ENCODE results near the gene AP4B1.

Gene AP4B1

GRCh38 chr1:113871597-113872113 is 32.9 kb downstream of the AP4B1 start, which contains the start of gene PTPN22:
Gene PTPN22, minus strand, starts transcription at chr1:113871712.
- peak; percentile 70 for DNase-seq (ENCODE audit: extremely low spot score)
- ChIA-PET POLR2A (no interaction called here), CTCF (no interaction called here)
- no peak for TF ChIP-seq CTCF (IDR thresholded peaks at IDR 0.05; ENCODE audit: control extremely low read depth, extremely low read depth, low read depth, missing control alignments)

GRCh38 chr1:113870778-113871177 is 33.8 kb downstream of the AP4B1 start:
- no peak for TF ChIP-seq CTCF (IDR thresholded peaks at IDR 0.05; ENCODE audit: control extremely low read depth, extremely low read depth, low read depth, missing control alignments)
- ChIA-PET POLR2A (interaction anchor here (0.9 kb wide), 1 partner anchor 34 kb away, joined by 3 read pairs; the partner anchor contains the start of genes AP4B1 and DCLRE1B), CTCF (interaction anchor here (1.3 to 2.4 kb wide), 4 partner anchors 11 to 33 kb away, joined by 5 to 13 read pairs (median 10); partner anchors contain the start of genes AP4B1 and DCLRE1B)
- DNase-seq (ENCODE audit: extremely low spot score), result no peak

GRCh38 chr1:113868387-113869083 is 36.1 kb downstream of the AP4B1 start:
- no peak for DNase-seq (ENCODE audit: extremely low spot score)
- ChIA-PET POLR2A (interaction anchor here (0.7 to 1.8 kb wide), 5 partner anchors 9 to 62 kb away, joined by 3 to 26 read pairs (median 5); no protein-coding TSS in a partner anchor), CTCF (interaction anchor here (0.8 to 2.6 kb wide), 10 partner anchors 9 to 795 kb away, joined by 3 to 13 read pairs (median 4); partner anchors contain the start of genes AP4B1, DCLRE1B and LRIG2)
- no peak for TF ChIP-seq CTCF (IDR thresholded peaks at IDR 0.05; ENCODE audit: control extremely low read depth, extremely low read depth, low read depth, missing control alignments)

GRCh38 chr1:113861641-113862040 is 43.0 kb downstream of the AP4B1 start:
- POLR2A ChIA-PET, result no interaction called here
- CTCF ChIA-PET, result interaction anchor here (1.2 to 1.6 kb wide), 3 partner anchors 11 to 25 kb away, joined by 3 to 4 read pairs (median 3); partner anchors contain the start of gene BCL2L15
- no peak for TF ChIP-seq CTCF (IDR thresholded peaks at IDR 0.05; ENCODE audit: control extremely low read depth, extremely low read depth, low read depth, missing control alignments)
- no peak for DNase-seq (ENCODE audit: extremely low spot score)

GRCh38 chr1:113860891-113861290 is 43.7 kb downstream of the AP4B1 start:
- CTCF ChIA-PET, result interaction anchor here (1.1 to 3.6 kb wide), 4 partner anchors 9 to 30 kb away, joined by 3 to 15 read pairs (median 12); no protein-coding TSS in a partner anchor

More at GRCh38 chr1:113860891-113861290, 43.7 kb downstream of the AP4B1 start:
- DNase-seq (ENCODE audit: extremely low spot score), result no peak
- TF ChIP-seq CTCF (IDR thresholded peaks at IDR 0.05; ENCODE audit: control extremely low read depth, extremely low read depth, low read depth, missing control alignments), result no peak
- POLR2A ChIA-PET, result no interaction called here

Data from GM10248 (cell line).